GM21619 (cell line): Measurements from ENCODE around the gene KATNB1.

Experiments used
- ATAC-seq: cut with Tn5 transposase; IDR thresholded peaks from one replicate; pipeline ENCODE4 v1.9.1; 2021; ENCODE audit not compliant: unreplicated experiment

The KATNB1 gene

DNA sequence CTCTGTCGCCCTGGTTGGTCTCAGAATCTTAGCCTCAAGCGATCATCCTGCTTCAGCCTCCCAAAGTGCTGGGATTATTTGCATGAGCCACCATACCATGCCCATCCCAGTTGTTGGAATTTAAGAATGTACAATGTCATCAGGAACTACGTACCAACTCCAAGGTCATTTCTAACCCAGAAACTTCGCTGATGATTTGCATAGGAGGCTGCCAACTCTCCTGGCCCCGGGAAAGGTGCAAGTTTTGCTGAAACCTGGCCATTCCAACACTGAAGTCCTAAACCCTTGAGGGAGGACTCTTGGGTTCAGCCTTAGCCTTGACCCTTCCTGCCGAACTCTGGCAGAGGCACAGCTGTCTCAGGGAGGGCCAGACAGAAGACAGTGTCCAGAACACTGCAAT is 69.6 kb downstream of the KATNB1 start:
- no peak for ATAC-seq
